ENCODE measurements around the gene TOLLIP.

The TOLLIP gene

DNA sequence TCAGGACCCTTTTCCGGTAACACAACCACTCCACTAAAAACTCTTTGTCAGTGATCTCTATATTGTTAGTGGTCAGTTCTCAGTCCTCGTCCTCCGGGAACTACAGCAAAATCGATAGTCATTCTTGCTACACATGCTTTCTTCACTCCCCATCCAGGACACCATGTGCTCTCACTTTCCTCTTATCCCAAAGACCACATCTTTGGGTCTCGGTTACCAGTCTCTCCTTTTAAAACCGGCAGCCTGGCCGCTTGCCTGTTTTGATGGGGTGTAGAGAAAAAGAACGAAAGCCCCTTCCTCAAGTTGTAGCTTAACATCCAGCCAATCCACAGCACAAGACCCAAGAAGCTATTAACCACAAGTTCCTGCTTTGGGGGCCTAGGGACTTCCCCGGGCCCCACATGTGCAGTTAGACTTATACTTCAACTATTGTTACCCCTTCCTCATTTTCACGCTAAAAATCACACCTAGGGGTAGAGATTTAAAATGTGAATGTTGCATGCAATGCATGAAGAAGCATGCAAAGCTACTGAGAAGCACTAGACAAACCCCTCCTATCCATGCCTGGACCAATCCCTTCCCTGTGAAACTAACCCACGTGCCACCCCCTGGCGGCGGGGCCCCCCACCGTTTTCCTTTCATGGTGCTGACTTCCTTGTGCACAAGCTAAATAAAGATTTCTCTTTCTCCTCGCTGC, 1.5 kb upstream of the TOLLIP start:
- no peak for DNase-seq

DNA sequence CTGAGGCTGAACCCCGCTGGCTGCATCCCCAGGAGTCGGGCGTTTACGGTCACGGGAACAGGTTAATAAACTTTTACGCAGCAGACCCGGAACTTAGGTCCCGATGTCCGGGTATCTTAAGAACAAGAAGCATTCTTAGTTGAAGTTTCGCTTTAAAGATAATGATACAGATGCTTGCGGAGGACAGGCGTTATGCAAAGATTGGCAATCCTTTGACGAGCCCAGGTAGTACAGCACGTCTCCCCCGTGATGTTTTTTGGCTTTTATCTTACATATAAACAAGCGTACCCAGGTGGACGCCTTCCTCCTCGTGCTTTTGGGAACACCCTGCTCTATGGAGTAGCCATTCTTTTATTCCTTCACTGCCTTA, 871 bp upstream of the TOLLIP start:
- DNase-seq = no peak

DNA sequence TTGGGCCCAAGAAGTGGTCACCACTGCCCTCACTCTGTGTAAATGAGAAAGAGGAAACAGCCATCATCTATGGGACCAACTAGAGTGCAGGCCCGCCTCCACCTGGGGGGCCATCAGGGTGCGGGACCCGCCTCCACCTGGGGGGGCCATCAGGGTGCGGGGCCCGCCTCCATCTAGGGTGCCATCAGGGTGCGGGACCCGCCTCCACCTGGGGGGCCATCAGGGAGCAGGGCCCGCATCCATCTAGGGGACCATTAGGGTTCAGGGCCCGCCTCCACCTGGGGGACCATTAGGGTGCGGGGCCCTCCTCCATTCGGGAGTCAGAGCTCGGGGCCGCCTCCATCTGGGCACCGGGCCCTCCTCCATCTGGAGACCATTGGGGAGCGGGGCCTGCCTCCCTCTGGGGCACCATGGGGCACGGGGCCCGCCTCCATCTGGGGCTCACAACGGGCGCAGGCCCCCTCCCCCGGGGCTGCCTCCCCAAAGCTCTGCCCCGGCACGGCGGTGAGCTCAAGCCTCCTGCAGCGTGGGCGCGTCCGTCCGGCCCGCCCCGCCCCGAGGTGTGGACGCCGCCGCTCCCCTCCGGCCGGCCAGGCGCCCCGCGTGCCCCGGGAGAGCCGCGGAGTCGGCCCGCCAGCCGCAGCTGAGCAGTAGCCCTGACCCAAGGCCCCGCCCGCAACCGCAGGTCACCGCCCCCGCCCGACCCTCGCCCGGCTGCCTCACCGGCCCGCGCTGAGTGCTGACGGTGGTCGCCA, 512 bp downstream of the TOLLIP start:
- DNase-seq = no peak

DNA sequence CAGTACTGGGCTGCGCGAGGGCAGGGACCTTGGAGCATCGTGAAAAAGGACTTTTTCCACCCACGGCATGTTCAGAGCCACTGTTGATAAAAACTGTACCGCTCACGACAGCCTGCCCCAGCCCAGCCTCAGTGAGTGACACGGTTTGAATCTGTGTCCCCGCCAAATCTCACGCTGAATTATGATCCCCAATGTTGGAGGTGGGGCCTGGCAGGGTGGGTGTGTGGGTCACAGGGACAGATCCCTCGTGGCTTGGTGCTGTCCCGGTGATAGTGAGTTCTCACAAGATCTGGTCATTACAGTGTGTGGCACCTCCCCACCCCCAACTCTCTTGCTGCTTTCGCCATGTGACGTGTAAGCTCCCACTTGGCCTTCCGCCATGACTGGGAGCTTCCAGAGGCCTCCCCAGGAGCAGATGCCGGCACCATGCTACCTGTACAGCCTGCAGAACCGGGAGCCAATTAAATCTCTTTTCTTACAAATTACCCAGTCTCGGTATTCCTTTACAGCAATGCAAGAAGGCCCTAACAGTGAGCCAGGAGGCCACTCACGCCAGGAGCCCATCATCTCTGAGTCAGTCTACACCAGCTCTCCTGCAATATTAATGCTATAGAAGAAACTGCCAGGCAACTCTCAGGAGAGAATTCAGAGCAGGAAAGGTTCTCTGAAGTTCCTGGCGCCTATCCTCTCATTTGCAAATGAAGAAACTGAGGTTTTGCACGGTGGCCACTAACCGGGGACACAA, 1.3 kb downstream of the TOLLIP start:
- no peak for DNase-seq

DNA sequence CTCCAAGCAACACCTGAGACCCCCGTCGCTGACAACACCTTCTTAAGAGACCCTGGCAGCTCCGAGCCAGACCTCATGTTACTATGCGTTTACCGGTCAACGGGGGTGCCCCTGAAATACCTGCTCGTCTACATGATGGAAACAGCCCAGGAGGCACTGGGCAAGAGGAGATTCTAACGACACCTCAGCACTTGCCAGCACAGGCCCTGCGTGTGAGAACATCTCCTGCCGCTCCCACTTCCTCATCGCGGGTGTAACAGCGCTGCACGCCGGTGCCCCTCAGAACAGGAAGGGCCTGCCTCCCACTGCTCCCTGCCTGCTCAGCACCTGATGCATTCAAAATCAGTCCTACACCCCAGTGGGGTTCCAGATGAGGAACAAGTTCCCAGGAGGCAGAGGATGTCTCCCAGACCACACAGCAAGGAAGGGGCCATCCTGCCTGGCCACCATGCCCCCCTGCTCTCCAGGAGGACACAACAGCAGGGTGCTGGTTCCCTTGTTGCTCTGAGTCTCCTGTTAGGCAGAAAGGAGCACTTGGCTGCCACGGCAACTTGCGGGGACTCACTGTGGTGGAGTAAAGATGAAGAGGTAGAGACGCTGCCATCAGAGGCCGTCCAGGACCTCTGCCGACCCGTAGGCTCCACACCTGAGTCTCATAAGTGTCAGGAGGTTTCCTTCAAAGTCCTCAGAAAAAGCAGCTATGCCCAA, 2.1 kb downstream of the TOLLIP start:
- DNase-seq = no peak

DNA sequence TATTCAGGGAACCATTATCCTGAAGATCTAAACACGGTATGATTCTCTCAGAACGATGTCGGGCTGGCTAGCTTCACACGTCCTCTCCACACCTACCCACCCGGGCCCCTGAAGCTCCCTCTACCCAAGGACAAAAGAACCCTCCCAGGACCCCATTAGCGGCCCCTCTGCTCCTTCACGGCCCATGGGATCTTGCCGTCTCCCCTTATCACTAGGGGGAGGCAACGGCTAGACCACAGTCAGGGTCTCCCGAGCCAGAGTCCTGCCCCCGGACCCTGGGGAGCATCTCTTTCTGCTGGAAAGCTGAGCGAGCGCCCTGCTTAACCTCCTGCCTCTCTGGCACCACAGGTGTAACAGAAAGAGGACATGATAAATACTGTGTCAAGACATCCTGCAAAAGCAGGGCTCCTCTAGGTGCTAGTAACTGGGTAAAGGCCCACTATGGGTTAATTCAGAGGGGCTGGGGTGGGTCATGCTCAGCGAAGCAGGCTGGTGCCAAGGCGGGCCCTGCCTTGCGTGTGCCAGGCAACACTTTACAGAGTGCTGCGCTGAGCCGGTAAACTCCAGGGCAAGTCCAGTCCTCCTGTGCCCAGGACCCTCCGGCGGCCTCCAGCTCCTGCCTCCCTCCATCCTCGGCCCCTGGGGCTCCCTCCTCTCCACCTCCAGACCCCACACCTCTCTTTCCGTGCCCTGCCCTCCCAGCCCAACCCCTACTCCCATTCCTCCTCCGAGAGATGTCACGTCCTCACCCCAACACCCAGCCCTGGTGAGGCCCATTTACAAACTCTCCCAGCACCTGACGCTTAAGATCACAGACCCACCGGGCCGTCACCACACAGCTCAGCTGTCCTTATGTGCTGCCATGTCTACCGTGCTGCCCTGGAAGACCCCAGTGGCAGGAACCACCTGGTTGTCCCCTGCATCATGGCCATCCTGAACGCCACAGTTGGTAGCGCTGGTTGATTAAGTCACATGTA, 3.0 kb downstream of the TOLLIP start:
- DNase-seq = no peak

DNA sequence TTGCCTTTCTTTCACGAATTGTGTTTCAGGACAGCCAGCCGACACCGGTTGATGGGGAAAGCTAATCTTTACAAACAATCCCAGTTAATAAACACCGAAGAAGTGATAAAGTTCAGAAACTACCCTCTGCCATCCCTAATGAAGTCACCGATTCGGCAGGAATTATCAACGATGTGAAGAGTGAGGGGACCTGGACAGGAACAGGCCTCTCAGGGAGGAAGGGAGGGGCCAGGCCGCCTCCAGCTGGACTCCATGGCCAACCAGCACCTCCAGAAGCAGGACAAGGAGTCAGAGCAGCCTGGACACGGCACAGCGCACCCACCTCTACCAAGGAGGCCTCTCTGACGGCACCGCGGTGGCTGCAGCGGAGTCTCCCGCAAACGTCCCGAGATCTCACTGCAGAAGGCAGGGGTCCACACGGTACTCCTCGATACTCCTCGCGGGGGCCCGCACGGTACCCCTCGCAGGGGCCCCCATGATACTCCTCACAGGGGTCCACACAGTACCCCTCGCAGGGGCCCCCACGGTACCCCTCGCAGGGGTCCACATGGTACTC, 3.9 kb downstream of the TOLLIP start:
- DNase-seq = no peak

DNA sequence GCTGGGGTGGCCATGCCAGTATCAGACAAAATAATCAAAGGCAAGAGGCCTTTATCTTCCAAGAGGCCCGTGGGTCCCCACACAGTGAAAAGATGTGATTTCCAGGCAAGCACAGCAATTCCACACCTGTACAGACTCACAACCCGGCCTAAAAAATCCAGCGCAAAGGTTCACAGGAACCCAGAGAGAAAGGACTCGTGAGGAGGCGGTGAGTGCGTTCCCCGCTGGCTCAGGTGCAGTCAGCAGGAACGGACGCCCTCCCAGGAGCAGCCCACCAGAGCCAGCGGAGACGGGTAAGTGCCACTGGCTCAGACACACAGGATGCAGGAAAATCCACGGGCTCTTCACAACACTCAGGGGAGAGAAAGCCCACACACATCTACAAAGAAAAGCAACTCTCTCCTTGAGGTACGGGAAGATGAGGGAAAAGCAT, 4.4 kb downstream of the TOLLIP start:
- DNase-seq = no peak

DNA sequence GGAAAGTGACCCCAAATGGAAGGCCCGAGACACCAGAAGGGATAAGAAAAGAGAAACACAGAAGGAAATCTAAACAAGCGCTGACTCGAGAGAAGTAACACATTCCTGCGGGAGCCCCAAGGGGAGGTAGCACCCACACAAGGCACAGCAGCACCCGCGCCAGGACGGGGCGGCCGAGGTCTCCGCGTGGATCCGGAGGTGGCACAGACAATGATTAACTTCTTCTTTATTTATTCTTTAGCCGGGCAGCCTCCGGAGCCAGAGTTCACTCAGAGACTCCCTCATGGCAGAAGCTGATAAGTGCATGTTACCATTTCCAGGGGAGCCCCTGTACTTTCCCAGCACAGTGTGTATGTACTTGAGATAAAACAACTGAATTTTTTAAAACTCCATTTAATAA, 5.1 kb downstream of the TOLLIP start:
- DNase-seq = no peak

DNA sequence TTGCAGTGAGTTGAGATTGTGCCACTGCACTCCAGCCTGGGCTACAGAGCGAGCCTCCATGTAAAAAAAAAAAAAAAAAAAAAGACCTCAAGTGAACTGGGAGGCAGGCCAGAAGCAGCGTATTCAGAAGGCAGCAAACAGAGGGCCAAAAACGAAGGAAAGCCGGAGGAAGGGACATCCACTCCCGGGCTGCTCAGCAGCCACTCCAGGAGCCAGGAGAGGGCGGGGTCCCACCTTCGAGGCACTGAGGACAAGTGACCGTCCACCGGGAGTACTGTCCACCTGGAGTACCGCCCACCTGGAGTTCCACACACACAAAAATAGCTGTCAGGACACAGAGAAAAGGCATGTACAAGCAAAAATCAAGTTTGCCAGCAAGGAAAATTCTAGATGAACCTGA, 5.5 kb downstream of the TOLLIP start:
- no peak for DNase-seq

DNA sequence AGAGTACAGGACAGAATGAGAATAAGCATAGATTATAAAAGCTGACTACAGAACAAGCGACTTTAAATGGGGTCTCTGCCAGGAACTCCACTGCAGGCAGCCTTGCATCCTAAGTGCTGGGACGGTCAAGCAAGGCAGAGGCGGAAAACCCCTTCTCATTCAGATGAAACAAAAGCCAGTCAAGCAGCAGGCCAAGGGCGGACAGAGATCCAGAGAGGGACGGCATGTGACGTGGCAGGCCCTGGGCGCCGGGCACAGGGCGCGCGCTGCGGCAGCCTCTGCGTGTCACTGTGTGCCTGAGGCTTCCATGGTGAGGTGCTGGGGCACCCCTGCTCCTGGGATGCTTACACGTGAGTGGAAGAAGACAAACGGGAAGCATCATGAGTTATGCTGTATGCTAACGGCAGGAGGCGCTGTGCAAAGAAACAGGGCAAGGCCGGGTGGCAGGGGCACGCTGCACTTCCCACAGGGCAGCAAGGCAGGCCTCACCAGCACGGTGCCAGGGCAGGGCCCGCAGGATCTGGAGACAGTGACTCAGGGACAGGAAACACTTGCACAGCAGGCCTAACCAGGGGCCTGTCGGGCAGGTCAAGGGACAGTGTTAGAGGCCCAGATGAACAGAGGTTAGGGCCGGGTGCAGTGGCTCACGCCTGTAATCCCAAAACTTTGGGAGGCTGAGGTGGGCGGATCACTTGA, 6.2 kb downstream of the TOLLIP start:
- no peak for DNase-seq

DNA sequence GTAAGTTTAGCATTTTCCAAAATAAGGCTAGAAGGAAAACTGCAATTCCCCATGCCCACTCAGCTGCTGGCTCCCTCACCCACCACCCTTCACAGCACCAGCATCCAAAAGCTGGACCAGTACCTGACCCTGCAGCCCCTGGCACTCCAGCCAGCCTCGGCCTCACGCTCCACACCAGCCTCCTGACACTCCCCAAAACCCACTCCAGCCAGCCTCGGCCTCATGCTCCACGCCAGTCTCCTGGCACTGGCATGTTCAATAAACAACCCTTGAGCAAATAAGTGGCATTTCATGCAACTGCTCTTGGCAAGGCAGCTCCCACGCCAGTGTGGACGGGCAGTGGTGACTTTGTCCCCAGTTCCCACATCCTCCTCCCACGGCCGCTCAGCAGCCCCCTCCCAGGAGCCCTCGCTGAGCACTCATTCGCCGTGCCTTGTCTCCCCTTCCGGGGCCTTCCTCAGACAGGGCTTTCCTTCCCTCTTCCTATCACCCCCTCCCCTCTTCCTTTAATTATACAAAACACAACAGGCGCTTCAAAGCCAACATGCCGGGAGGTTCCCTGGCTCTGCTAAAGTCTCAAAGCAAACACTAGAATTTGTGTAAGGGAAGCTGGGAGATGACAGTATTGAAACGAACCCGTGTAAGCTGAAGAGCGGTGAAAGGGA, 6.8 kb downstream of the TOLLIP start:
- DNase-seq = no peak

DNA sequence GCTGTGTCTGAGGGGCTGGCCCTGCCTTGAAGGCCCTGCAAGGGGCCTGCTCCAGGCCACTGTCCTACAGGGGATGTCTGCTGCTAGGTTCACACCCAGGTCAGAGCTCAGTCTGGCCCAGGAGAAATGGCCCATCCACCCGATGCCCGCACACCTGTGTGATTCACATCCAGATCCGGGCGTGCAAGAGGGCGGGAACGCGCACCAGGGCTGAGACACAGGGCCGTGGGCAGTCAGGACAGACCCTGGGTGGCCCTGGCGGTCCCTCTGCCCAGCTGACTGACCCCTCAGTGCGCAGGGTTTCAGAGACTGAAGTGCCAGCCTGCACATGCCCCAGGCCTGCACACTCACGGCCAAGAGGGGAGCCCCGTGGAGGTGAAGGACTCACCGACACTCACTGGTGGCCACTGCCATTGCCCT, 7.4 kb downstream of the TOLLIP start:
- no peak for DNase-seq

DNA sequence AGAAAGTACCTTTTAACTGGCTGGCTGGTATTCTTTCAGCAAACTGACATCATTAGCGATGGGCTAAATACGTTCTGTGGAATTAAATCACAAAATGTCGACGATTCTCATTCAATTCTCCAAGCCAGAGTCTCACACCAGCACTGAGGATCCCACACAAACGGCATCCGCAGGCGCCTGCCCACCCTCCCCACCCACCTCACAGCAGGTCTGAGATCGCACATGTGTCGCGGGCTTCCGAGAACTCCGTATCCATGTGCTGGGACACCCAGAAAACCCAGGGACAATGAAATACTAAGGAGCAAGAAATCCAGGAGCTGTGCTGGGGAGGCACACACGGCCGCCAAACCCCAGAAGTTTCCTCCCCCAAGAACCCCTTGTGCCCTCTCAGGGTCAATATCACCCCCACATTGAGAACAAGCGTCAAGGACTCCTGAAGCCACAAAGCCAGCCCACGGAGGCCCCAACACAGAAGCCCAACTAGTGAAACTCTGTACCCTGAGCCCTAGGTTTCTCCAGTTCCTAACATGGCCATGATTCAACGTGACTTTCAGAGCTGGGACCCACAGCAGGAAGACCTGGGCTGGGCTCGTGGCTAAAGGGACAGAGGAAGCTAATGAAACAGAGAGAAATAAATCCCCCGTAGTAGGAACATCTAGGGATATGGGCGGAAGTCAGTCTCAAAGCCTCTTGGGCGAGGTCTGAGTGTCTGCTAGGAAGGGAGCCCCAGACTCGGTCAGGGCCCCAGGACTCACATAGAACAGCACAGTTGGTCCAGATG, 8.0 kb downstream of the TOLLIP start:
- no peak for DNase-seq

DNA sequence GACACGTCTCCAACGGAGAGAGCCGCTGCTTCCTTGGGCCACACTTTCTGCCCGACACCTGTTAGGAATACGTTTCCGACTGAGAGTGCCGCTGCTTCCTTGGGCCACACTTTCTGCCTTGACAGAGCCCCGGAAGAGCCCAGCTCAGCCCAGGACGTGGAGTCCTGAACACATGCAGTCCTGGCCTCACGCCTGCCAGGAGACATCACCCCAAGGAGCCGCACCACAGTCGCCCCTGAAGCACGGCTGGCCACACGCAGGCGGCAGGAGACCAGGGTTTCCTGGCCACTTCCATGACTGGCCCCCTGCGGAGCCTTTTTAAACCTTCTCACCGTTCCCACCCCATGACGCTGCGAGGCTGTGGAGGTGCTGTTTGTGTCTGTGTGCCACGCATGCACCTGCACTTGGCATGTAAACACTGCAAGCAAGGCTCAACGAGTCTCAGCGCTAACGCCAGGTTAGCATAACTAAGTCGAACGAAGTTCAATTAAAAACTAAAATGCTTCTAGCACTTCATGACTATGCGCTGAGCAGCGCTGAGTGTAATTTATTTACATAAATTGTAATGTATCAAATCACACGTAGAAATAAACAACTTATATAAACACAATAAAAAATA, 8.8 kb downstream of the TOLLIP start:
- DNase-seq = no peak

DNA sequence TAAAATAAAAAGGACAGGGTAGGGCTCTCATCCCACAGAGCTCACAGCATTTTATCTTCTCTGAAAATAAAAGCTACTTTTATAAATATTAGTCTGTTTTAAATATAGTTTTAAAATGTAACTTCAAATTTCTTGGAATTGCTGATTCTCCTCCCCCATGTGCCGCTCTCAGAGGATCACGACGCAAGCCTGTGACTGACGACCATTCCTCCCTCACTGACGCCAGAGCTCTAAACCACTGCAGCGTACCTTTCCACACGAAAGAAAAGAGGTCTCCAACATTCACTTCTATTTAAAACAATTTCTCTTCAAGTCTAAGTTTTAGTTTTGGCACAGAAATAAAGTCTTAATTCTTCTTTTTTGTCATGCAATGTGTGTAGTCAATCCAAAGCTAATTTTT, 9.3 kb downstream of the TOLLIP start:
- DNase-seq = no peak

DNA sequence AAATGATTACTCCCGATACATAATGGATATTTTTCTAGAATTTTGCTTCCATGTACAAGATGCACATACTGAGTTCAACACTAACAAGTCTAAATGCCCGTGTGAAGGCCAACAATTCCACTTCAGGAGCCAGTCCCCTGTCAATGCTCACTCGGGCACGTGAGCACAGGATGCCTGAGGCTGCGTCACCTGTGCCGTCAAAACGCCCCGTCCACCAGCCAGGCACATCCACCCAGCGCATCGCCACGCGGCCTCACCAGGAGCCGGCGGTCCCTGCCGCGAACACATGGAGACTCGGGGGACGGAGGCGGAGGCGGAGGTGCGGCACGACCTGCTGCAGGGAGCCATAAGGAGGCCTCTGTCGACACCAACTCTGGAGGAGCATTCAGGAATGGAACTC, 9.8 kb downstream of the TOLLIP start:
- no peak for DNase-seq

DNA sequence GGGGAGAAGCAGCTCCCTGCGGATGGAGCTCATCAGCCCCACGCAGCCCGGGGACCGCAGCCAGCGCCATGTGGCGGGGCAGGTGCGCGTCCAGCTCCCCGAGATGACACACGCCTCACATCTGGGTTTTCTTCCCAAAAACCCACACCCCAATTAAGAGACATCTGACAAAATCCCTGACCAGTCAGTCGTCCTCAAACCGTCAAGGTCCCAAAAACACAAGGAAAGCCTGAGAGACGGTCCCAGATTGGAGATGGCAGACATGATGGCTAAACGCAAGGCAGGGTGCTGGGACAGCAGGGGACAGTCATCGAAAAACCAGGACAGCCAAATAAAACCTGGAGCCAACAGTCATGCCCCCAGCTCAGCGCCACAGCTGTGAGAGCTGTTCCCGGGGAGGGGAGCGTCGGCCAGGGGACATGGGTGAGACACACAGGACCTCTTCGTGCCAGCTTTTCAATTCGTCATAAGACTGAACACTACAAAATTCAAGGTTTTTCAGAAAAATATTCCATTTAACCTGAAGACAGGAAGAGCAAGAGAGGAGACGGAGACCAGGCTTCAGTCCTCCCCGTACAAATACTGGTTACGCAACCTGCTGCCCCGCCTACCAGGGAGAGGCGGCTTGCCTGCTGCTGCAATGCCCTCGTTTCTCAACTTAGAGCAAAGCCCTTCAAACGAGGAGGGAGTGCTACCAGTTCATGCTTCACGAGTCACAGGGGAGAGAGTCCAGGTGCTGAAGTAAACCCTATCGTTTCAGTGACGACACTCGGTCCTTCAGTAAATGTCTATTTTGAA, 10.5 kb downstream of the TOLLIP start:
- peak; percentile 1 for DNase-seq

Data from NCI-H2171 treated with DMSO at 0.1 percent for 48 hours (cell line).